K562 (cell line): ENCODE results near the gene ZC3H10. TPM values are rescaled to one million over a fixed set of nuclear protein-coding genes. Genes with fewer than 3 reads are reported as not detected.

ENCODE experiments used
- ASH1L ChIP-seq: fragments of 450-650 bp; IDR thresholded peaks from 2 replicates; pipeline ENCODE4 v1.6.1; 2018; ENCODE audit warnings: borderline replicate concordance, mild to moderate bottlenecking, low read depth; ENCODE audit not compliant: partially characterized antibody
- BACH1 ChIP-seq: fragments of 200-800 bp; sonication (Bioruptor generic); IDR thresholded peaks from 2 replicates; pipeline ENCODE4 v1.6.1; 2016; ENCODE audit warnings: missing genetic modification characterization, missing compliant biosample characterization
- DDX20 ChIP-seq: fragments of 450-650 bp; IDR thresholded peaks from 2 replicates; pipeline ENCODE4 v1.6.1; 2016; ENCODE audit warnings: missing genetic modification characterization, low read depth, mild to moderate bottlenecking, missing compliant biosample characterization, moderate library complexity
- FOXK2 ChIP-seq, 2 experiments: fragments of 450-650 bp; IDR thresholded peaks in 1 of 2; conservative IDR thresholded peaks in 1 of 2; 2 replicates each; pipeline ENCODE4 v1.6.1; 2016; ENCODE audit warnings: low read depth in 2 of 2, mild to moderate bottlenecking in 1 of 2
- HDAC1 ChIP-seq, 2 experiments: fragments of 450-650 bp; IDR thresholded peaks; 2 replicates each; pipeline ENCODE4 v1.6.1; 2016 to 2017; ENCODE audit warnings: inconsistent platforms in 1 of 2, mild to moderate bottlenecking in 1 of 2, moderate library complexity in 1 of 2
- IFI16 ChIP-seq: fragments of 250-450 bp; sonication (Bioruptor Pico); IDR thresholded peaks from 2 replicates; pipeline ENCODE4 v2.1.2; 2022; ENCODE audit warnings: mild to moderate bottlenecking, inconsistent platforms
- KAT7 ChIP-seq: sonication (generic); formaldehyde crosslinking; IDR thresholded peaks from 2 replicates; pipeline ENCODE4 v1.8.0; 2022; ENCODE audit warnings: missing genetic modification reagents, mild to moderate bottlenecking, borderline replicate concordance
- MEF2A ChIP-seq: IDR thresholded peaks from 2 replicates; pipeline ENCODE4 v1.6.1; 2011; ENCODE audit warnings: low read depth, mild to moderate bottlenecking, low read length, moderate library complexity; ENCODE audit not compliant: control insufficient read depth
- MEF2D ChIP-seq: conservative IDR thresholded peaks from 2 replicates; pipeline ENCODE4 v1.6.1; 2016; ENCODE audit warnings: low read depth, missing genetic modification characterization, missing compliant biosample characterization
- RBM25 ChIP-seq: fragments of 200-400 bp; formaldehyde crosslinking; IDR thresholded peaks from 2 replicates; pipeline ENCODE4 v1.6.1; 2018; ENCODE audit warnings: low read length, low read depth, moderate library complexity; ENCODE audit not compliant: severe bottlenecking
- SMARCB1 ChIP-seq: IDR thresholded peaks from 2 replicates; pipeline ENCODE4 v1.6.1; 2011; ENCODE audit warnings: improper control_type of control experiment, low read depth; ENCODE audit not compliant: insufficient read length
- TEAD1 ChIP-seq, 2 experiments: fragments of 450-650 bp in 1 of 2; sonication (generic) in 1 of 2; formaldehyde crosslinking; IDR thresholded peaks; 2 replicates each; pipeline versions ENCODE4 v1.4.0 to v1.8.0; 2020 to 2022; ENCODE audit warnings: mild to moderate bottlenecking in 2 of 2, missing genetic modification reagents in 1 of 2
- ZNF124 ChIP-seq: sonication (generic); formaldehyde crosslinking; IDR thresholded peaks from 2 replicates; pipeline ENCODE4 v1.8.1; 2022; ENCODE audit warnings: missing genetic modification reagents
- ZNF282 ChIP-seq: sonication (generic); formaldehyde crosslinking; IDR thresholded peaks from 2 replicates; pipeline ENCODE4 v1.8.1; 2023; ENCODE audit warnings: missing genetic modification reagents
- polyA plus RNA-seq, 8 experiments: library from polyadenylated mRNA; depleted of rRNA in 4 of 8; stranded (reverse) in 5 of 8; unstranded in 3 of 8; fragments of >200 nt; fragmentation: Nextera tagmentation in 2 of 8; fragmentation: Illumina TruSeq in 1 of 8; extraction: Ambion mirVana in 2 of 8; extraction: Trizol in 1 of 8; gene quantifications; 2 replicates each; pipeline versions ENCODE4 v1.2.1 to v1.2.3, GENCODE V29; 2011 to 2014; ENCODE audit warnings: inconsistent platforms in 1 of 8, missing spikeins in 1 of 8
- total RNA-seq, 7 experiments: library from RNA; depleted of rRNA in 6 of 7; stranded (reverse); fragments of >200 nt in 6 of 7; fragmentation: Illumina TruSeq in 2 of 7; extraction: Trizol in 2 of 7; gene quantifications; 2 replicates each; pipeline versions ENCODE4 v1.2.1 to v1.2.3, GENCODE V29; 2011 to 2021; ENCODE audit warnings: low replicate concordance in 1 of 7
- TF ChIP-seq, protein P1 (sequence below): fragments of 250-450 bp; sonication (Bioruptor Pico); IDR thresholded peaks from 2 replicates; pipeline ENCODE4 v1.4.0; 2020; ENCODE audit warnings: mild to moderate bottlenecking, moderate library complexity
- TF ChIP-seq, protein P2 (sequence below), 2 experiments: fragments of 450-650 bp; IDR thresholded peaks; 2 replicates each; pipeline ENCODE4 v1.6.1; 2016
- TF ChIP-seq, protein P3 (sequence below): sonication (generic); formaldehyde crosslinking; IDR thresholded peaks from 2 replicates; pipeline ENCODE4 v1.8.0; 2022; ENCODE audit warnings: mild to moderate bottlenecking, missing genetic modification reagents, borderline replicate concordance

ZC3H10 gene
- total and polyA plus RNA-seq, 9 of the 15 experiments (the other 6 are each of a cell fraction or from before 2014, with no cell fraction given), result 0.31 to 4.1 (median 1.6) TPM

DNA sequence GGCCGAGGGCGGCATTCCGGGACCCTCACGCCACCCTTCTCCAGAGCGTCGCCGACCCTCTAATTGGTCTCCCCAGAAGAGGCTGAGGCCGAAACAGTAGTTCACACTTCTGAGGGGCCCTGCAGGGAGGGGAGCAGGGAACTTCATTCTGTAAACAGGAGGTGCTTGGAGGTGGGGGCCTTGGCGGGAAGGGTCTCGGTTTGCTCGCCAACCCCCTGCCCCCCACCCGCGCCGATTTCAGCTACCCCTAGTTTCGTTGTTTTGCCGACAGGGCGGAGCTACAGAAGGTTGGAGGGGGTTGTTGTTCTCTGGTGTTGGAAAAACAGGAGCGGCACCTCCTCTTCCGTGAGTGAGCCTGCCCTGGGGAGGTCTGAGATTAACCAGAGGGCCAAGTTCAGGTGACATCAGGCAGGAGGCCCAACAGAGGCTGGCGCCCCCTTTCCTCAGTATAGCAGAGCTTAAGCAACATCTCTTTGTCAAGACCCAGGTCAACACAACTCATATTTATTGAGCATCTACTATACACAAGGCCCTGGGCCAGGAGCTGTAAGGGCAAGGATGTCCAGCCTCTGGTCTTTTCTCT, 37.4 kb upstream of the ZC3H10 start (continued):
- TF ChIP-seq, protein P1, sequence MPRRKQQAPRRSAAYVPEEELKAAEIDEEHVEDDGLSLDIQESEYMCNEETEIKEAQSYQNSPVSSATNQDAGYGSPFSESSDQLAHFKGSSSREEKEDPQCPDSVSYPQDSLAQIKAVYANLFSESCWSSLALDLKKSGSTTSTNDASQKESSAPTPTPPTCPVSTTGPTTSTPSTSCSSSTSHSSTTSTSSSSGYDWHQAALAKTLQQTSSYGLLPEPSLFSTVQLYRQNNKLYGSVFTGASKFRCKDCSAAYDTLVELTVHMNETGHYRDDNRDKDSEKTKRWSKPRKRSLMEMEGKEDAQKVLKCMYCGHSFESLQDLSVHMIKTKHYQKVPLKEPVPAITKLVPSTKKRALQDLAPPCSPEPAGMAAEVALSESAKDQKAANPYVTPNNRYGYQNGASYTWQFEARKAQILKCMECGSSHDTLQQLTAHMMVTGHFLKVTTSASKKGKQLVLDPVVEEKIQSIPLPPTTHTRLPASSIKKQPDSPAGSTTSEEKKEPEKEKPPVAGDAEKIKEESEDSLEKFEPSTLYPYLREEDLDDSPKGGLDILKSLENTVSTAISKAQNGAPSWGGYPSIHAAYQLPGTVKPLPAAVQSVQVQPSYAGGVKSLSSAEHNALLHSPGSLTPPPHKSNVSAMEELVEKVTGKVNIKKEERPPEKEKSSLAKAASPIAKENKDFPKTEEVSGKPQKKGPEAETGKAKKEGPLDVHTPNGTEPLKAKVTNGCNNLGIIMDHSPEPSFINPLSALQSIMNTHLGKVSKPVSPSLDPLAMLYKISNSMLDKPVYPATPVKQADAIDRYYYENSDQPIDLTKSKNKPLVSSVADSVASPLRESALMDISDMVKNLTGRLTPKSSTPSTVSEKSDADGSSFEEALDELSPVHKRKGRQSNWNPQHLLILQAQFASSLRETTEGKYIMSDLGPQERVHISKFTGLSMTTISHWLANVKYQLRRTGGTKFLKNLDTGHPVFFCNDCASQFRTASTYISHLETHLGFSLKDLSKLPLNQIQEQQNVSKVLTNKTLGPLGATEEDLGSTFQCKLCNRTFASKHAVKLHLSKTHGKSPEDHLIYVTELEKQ (CRISPR knock-in tag), result no peak
- TF ChIP-seq SMARCB1 (no peak), FOXK2 (conservative IDR thresholded peaks at IDR 0.05 in 1 of 2, IDR thresholded peaks at IDR 0.05 in 1 of 2; ENCODE audit: low read depth in 2 of 2) (0 out of 4 replicates have a peak, but pooled peaks of 1 of the 2 experiments have one; percentile 41), KAT7 (CRISPR knock-in tag) (0 out of 2 replicates have a peak, but pooled peaks have one; percentile 8), DDX20 (no peak), TEAD1 (CRISPR knock-in tag; IDR thresholded peaks at IDR 0.05) (no peak), BACH1 (tag) (no peak), MEF2A (no peak), MEF2D (no peak), ZNF124 (CRISPR knock-in tag) (0 out of 2 replicates have a peak, but pooled peaks have one; percentile 2), ZNF282 (CRISPR knock-in tag) (0 out of 2 replicates have a peak, but pooled peaks have one; percentile 5), ASH1L (no peak), RBM25 (peak; percentile 70), IFI16 (CRISPR knock-in tag) (no peak), HDAC1 (IDR thresholded peaks at IDR 0.05) (no peak)
- TF ChIP-seq, protein P2, sequence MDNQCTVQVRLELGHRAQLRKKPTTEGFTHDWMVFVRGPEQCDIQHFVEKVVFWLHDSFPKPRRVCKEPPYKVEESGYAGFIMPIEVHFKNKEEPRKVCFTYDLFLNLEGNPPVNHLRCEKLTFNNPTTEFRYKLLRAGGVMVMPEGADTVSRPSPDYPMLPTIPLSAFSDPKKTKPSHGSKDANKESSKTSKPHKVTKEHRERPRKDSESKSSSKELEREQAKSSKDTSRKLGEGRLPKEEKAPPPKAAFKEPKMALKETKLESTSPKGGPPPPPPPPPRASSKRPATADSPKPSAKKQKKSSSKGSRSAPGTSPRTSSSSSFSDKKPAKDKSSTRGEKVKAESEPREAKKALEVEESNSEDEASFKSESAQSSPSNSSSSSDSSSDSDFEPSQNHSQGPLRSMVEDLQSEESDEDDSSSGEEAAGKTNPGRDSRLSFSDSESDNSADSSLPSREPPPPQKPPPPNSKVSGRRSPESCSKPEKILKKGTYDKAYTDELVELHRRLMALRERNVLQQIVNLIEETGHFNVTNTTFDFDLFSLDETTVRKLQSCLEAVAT (IDR thresholded peaks at IDR 0.05), result no peak
- TF ChIP-seq, protein P3, sequence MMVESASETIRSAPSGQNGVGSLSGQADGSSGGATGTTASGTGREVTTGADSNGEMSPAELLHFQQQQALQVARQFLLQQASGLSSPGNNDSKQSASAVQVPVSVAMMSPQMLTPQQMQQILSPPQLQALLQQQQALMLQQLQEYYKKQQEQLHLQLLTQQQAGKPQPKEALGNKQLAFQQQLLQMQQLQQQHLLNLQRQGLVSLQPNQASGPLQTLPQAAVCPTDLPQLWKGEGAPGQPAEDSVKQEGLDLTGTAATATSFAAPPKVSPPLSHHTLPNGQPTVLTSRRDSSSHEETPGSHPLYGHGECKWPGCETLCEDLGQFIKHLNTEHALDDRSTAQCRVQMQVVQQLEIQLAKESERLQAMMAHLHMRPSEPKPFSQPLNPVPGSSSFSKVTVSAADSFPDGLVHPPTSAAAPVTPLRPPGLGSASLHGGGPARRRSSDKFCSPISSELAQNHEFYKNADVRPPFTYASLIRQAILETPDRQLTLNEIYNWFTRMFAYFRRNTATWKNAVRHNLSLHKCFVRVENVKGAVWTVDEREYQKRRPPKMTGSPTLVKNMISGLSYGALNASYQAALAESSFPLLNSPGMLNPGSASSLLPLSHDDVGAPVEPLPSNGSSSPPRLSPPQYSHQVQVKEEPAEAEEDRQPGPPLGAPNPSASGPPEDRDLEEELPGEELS (CRISPR knock-in tag), result 0 out of 2 replicates have a peak, but pooled peaks have one; percentile 15
